Non-pigmented ciliary epithelial cell (primary cell): ENCODE data around the gene RBM47.
"Not testable (repeated sequence)": the region's sequence is repeated elsewhere in the genome, so short reads cannot be mapped to it uniquely, and the experiment has no call there.

Experiments
- DNase-seq: peaks from one replicate; pipeline ENCODE4 v3.0.0-alpha.2; 2010; ENCODE audit warnings: low read depth

Gene RBM47

GRCh38 chr4:40526741-40527140 lies 102.9 kb downstream of the RBM47 start:
- DNase-seq = no peak

GRCh38 chr4:40525752-40526598 lies 103.7 kb downstream of the RBM47 start:
- DNase-seq = peak; percentile 63

DNA sequence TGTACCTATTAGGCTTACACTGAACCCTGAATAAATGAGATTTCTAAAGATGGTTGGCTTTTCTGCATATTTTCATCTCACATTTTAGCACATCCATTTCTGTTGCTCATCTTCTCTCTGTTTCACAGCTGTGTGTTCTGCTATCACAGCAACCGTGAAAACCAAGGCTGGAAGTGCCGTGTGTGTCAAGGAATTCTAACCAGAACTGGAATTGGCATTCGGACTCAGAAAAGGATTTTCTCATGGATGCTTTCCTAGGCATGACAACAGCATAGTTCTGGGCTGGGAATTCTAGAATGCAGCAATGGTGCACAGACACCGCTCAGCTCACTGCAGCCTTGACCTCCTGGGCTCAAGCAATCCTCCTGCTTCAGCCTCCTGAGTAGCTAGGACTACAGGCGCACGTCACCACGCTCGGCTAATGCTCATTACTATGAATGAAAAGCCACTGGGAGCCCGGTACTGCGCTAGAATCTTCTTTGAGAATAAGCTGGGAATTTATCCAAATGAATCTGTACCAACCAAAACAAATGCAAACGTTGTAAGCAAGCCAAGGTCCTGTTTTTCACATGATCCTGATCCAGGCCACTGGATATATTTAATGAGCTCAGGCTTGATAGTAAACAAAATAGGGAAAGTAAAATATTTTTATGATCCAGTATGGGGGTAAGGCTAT lies 105.2 kb downstream of the RBM47 start:
- DNase-seq = no peak

GRCh38 chr4:40523581-40523980 lies 106.1 kb downstream of the RBM47 start:
- no peak for DNase-seq

- no peak for DNase-seq
Measured at GRCh38 chr4:40521957-40522356, 107.7 kb downstream of the RBM47 start.

GRCh38 chr4:40520533-40520932 lies 109.1 kb downstream of the RBM47 start:
- no peak for DNase-seq

DNA sequence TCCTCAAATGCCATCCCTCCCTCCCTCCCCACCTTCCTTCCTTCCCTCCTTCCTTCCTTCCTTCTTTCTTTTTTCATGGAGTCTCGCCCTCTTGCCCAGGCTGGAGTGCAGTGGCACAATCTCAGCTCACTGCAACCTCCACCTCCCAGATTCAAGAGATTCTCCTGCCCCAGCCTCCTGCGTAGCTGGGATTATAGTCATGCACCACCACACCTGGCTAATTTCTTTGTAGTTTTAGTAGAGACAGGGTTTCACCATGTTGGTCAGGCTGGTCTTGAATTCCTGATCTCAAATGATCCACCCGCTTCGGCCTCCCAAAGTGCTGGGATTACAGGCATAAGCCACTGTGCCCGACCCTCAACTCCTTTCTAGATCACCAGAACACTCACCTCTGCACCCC lies 112.6 kb downstream of the RBM47 start:
- DNase-seq = not testable (repeated sequence)

DNA sequence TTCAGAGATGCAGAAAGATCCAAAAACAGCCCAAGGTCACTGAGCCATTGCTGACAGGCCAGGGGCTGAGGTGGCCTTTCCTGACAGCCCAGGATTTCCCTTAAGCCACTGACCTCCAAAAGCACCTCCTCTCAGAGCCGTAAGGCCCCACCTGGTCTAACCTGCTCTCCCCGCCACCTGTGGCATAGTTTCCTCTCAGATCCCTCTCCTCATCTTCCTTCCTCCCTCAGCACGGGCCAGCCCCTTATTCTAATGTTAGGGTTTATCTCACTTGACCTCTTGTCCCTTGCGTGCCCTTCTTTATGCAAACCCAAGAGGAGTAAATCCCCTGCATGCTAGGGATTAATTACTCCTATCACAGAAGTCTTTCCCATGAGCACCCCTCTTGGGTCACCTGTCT lies 113.0 kb downstream of the RBM47 start:
- no peak for DNase-seq

GRCh38 chr4:40515398-40516293 lies 114.0 kb downstream of the RBM47 start:
- no peak for DNase-seq

- no peak for DNase-seq
Measured at GRCh38 chr4:40515037-40515397, 114.6 kb downstream of the RBM47 start.

- no peak for DNase-seq
Measured at GRCh38 chr4:40514497-40514951, 115.1 kb downstream of the RBM47 start.

GRCh38 chr4:40511036-40511614 lies 118.5 kb downstream of the RBM47 start:
- DNase-seq = no peak

DNA sequence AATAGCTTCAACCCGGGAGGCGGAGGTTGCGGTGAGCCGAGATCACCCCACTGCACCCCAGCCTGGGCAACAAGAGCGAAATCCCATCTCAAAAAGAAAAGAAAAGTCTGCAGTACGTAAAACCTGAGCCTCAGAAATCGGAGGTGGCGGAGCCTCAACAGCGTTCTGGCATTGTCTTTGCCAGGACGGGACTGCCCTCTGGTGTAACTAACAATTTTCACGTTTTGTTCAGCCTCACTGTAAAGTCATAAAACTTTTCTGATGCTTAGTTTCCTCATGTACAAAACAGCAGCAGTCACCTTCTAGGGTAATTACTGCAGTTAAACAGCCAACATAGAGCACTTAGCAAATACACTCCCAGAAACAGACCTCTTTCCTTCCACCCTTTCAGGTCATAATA lies 121.7 kb downstream of the RBM47 start:
- DNase-seq = no peak

- DNase-seq = no peak
Measured at GRCh38 chr4:40506492-40506891, 123.2 kb downstream of the RBM47 start.

GRCh38 chr4:40506066-40506465 lies 123.6 kb downstream of the RBM47 start:
- no peak for DNase-seq

DNA sequence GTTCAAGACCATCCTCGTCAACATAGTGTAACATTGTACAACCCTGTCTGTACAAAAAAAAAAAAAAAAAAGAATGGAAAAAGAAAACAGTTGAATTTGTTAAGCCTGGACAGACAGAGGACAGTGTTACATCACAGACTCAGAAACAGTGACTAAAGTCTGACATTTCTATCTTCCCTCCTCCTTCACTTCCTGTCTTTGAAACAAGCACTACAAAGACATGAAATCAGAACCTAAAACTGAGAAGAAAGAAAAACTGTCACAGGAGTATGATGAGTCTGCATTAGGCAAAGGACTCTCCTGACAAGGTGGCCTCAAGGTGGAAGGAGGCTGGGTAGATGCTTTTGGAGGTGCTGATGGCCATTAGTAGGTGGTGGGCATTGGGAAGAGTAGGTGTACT lies 126.7 kb downstream of the RBM47 start:
- no peak for DNase-seq

DNA sequence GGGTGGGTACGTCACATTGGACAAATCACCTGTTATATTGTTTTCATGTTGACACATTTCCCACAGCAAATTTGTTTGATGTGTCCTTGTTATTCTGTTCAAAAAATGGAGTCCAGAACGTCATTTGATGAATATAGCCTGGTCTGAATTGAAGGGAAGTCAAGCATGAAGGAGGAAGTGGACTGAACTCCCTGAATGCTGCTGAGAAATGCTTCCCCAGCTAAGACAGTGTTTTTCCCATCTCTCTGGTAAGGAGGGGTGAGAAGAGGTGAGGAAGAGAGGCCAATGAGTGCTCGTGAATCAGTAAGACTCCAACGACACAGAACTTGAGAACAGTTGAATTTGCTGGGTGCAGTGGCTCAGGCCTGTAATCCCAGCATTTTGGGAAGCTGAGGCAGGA lies 127.4 kb downstream of the RBM47 start:
- no peak for DNase-seq

- no peak for DNase-seq
Measured at GRCh38 chr4:40500781-40501180, 128.9 kb downstream of the RBM47 start.

DNA sequence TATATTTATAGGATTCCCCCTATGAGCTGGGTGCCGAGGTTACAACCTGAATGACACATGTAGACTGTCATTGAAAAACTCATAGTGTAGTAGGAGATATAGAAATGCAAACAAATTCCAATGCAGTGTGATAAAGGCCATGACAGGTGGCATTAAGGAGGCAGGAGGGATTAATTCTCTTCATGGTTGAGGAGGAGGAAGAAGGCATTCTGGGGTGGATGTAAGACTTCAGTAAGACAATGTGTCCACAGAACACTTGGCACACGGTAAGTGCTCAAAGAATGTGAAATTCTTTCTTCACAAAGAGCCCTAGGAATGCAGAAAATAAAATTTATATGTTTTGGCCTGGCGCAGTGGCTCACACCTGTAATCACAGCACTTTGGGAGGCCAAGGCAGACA lies 136.5 kb downstream of the RBM47 start:
- DNase-seq = no peak

- no peak for DNase-seq
Measured at GRCh38 chr4:40492691-40493090, 137.0 kb downstream of the RBM47 start.

DNA sequence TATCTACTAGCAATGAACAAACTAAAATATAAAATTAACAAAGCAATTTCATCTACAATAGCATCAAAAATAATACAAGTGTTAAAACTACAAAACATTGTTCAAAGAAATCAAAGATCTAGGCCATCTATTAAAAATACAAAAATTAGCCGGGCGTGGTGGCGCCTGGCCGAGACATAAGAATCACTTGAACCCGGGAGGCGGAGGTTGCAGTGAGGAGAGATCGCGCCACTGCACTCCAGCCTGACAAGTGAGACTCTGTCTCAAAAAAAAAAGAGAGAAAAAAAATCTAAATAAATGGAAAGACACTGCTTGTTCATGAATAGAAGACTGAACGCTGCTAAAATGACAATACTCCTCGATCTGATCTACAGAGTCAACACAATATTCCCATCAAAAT lies 139.2 kb downstream of the RBM47 start:
- DNase-seq = no peak

GRCh38 chr4:40489961-40490360 lies 139.7 kb downstream of the RBM47 start:
- DNase-seq = no peak
